Hypothalamus (tissue), 51 donors: ENCODE results near the gene TMEM244.
"Not testable (repeated sequence)": the region's sequence is repeated elsewhere in the genome, so short reads cannot be mapped to it uniquely, and the experiment has no call there.

Source experiments
- DNase-seq, 51 donors: peaks; one replicate each; lab custom pipeline; 2025; lab: John Stamatoyannopoulos, UW

The TMEM244 gene

GRCh38 chr6:129817821-129818220 lies 43.3 kb downstream of the TMEM244 start:
- DNase-seq = no peak

- DNase-seq = no peak
Measured at GRCh38 chr6:129817332-129817731, 43.8 kb downstream of the TMEM244 start.

GRCh38 chr6:129812145-129812777 lies 48.9 kb downstream of the TMEM244 start:
- DNase-seq = no peak

GRCh38 chr6:129807141-129807540 lies 54.0 kb downstream of the TMEM244 start:
- DNase-seq = not testable (repeated sequence)

GRCh38 chr6:129802920-129803319 lies 58.2 kb downstream of the TMEM244 start:
- DNase-seq = not testable (repeated sequence)

- DNase-seq = no peak
Measured at GRCh38 chr6:129801909-129802308, 59.2 kb downstream of the TMEM244 start.

- no peak for DNase-seq
Measured at GRCh38 chr6:129795261-129795660, 65.9 kb downstream of the TMEM244 start.

GRCh38 chr6:129793447-129793846 lies 67.7 kb downstream of the TMEM244 start:
- DNase-seq = no peak

GRCh38 chr6:129792049-129792448 lies 69.1 kb downstream of the TMEM244 start:
- DNase-seq = no peak

GRCh38 chr6:129790785-129791184 lies 70.3 kb downstream of the TMEM244 start:
- no peak for DNase-seq

GRCh38 chr6:129789974-129790373 lies 71.1 kb downstream of the TMEM244 start:
- DNase-seq = no peak

GRCh38 chr6:129787816-129788215 lies 73.3 kb downstream of the TMEM244 start:
- DNase-seq = no peak

GRCh38 chr6:129786548-129786947 lies 74.6 kb downstream of the TMEM244 start:
- DNase-seq = no peak

- no peak for DNase-seq
Measured at GRCh38 chr6:129785756-129786135, 75.4 kb downstream of the TMEM244 start.

- DNase-seq = no peak
Measured at GRCh38 chr6:129785047-129785755, 75.9 kb downstream of the TMEM244 start.
